Measurements from ENCODE around the gene MBNL1. TPM values are rescaled to one million over a fixed set of nuclear protein-coding genes. Genes with fewer than 3 reads are reported as not detected.

MBNL1 gene
- total and polyA plus RNA-seq, 2 of the 13 experiments (the other 11 are each of a cell fraction or from before 2014, with no cell fraction given), result 27.1 to 55.4 TPM

GRCh38 chr3:152258448-152259393, 10.0 kb upstream of the MBNL1 start (continued):
- no peak for TF ChIP-seq NCOA1 (CRISPR knock-in tag; IDR thresholded peaks at IDR 0.05)
- TF ChIP-seq KLF15 (CRISPR knock-in tag; IDR thresholded peaks at IDR 0.05; ENCODE audit: borderline replicate concordance), result no peak
- TF ChIP-seq NFE2 (CRISPR knock-in tag; IDR thresholded peaks at IDR 0.05), result no peak
- no peak for TF ChIP-seq MTF1 (CRISPR knock-in tag; IDR thresholded peaks at IDR 0.05)
- TF ChIP-seq NONO (IDR thresholded peaks at IDR 0.05), result no peak
- TF ChIP-seq NONO (CRISPR knock-in tag; conservative IDR thresholded peaks at IDR 0.05), result no peak
- TF ChIP-seq ZC3H13 (CRISPR knock-in tag; IDR thresholded peaks at IDR 0.05), result no peak
- TF ChIP-seq KDM5B (CRISPR knock-in tag; IDR thresholded peaks at IDR 0.05; ENCODE audit: borderline replicate concordance), result no peak
- TF ChIP-seq, protein P1, sequence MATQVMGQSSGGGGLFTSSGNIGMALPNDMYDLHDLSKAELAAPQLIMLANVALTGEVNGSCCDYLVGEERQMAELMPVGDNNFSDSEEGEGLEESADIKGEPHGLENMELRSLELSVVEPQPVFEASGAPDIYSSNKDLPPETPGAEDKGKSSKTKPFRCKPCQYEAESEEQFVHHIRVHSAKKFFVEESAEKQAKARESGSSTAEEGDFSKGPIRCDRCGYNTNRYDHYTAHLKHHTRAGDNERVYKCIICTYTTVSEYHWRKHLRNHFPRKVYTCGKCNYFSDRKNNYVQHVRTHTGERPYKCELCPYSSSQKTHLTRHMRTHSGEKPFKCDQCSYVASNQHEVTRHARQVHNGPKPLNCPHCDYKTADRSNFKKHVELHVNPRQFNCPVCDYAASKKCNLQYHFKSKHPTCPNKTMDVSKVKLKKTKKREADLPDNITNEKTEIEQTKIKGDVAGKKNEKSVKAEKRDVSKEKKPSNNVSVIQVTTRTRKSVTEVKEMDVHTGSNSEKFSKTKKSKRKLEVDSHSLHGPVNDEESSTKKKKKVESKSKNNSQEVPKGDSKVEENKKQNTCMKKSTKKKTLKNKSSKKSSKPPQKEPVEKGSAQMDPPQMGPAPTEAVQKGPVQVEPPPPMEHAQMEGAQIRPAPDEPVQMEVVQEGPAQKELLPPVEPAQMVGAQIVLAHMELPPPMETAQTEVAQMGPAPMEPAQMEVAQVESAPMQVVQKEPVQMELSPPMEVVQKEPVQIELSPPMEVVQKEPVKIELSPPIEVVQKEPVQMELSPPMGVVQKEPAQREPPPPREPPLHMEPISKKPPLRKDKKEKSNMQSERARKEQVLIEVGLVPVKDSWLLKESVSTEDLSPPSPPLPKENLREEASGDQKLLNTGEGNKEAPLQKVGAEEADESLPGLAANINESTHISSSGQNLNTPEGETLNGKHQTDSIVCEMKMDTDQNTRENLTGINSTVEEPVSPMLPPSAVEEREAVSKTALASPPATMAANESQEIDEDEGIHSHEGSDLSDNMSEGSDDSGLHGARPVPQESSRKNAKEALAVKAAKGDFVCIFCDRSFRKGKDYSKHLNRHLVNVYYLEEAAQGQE (IDR thresholded peaks at IDR 0.05; ENCODE audit: borderline replicate concordance in 1 of 2, low read depth in 1 of 2, low read length in 2 of 2), result peak in 1 of 2 experiments; percentile 35; a peak in 1 of 4 replicates
- no peak for TF ChIP-seq ZNF75D (CRISPR knock-in tag; IDR thresholded peaks at IDR 0.05; ENCODE audit: borderline replicate concordance)
- no peak for TF ChIP-seq CENPT (CRISPR knock-in tag; IDR thresholded peaks at IDR 0.05; ENCODE audit: low read depth)
- TF ChIP-seq ZNF614 (CRISPR knock-in tag; IDR thresholded peaks at IDR 0.05; ENCODE audit: borderline replicate concordance), result peak; percentile 90
- no peak for TF ChIP-seq ZSCAN22 (CRISPR knock-in tag; IDR thresholded peaks at IDR 0.05)
- no peak for TF ChIP-seq RBAK (CRISPR knock-in tag; IDR thresholded peaks at IDR 0.05)
- no peak for TF ChIP-seq ZNF598 (CRISPR knock-in tag; IDR thresholded peaks at IDR 0.05; ENCODE audit: borderline replicate concordance)
- TF ChIP-seq ZFAT (CRISPR knock-in tag; conservative IDR thresholded peaks at IDR 0.05), result no peak
- TF ChIP-seq NFIB (CRISPR knock-in tag; IDR thresholded peaks at IDR 0.05; ENCODE audit: borderline replicate concordance), result no peak
- TF ChIP-seq HOXA9 (CRISPR knock-in tag; IDR thresholded peaks at IDR 0.05; ENCODE audit: borderline replicate concordance), result no peak
- TF ChIP-seq JARID2 (CRISPR knock-in tag; IDR thresholded peaks at IDR 0.05; ENCODE audit: insufficient replicate concordance), result no peak
- peak; percentile 76 for TF ChIP-seq ELF3 (CRISPR knock-in tag; IDR thresholded peaks at IDR 0.05)
- no peak for TF ChIP-seq ZNF430 (CRISPR knock-in tag; IDR thresholded peaks at IDR 0.05)
- TF ChIP-seq SKI (IDR thresholded peaks at IDR 0.05; ENCODE audit: partially characterized antibody), result peak; percentile 81
- TF ChIP-seq ZNF740 (CRISPR knock-in tag; IDR thresholded peaks at IDR 0.05), result no peak
- no peak for TF ChIP-seq KDM3A (CRISPR knock-in tag; IDR thresholded peaks at IDR 0.05; ENCODE audit: low read depth)
- TF ChIP-seq, protein P2, sequence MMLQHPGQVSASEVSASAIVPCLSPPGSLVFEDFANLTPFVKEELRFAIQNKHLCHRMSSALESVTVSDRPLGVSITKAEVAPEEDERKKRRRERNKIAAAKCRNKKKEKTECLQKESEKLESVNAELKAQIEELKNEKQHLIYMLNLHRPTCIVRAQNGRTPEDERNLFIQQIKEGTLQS (CRISPR knock-in tag; IDR thresholded peaks at IDR 0.05), result no peak
